Measurements from ENCODE around the gene CFAP46. TPM values are rescaled to one million over a fixed set of nuclear protein-coding genes. Genes with fewer than 3 reads are reported as not detected.

Gene CFAP46
- total and polyA plus RNA-seq, 2 of the 8 experiments (the other 6 are each of a cell fraction or from before 2014, with no cell fraction given) = 2.6 to 4.8 TPM

DNA sequence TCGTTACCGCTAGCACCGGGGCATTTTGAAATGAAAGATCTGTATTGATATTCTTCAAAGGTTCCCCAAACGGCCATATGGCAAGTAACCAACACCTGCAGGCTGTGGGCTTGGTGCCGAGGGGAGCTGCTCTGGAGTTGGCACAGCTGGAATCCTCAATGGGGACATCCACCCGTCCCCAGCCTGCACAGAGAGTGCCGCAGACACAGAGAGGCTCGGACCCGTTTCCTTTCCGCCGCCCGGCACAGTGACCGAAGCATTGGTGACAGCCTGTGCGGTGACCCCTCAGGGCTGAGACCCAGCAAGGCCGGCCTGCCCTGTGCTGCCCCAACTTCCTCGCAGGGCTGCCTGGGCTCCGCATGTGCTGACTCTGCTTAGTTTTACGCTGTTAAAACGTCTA is 4.5 kb downstream of the CFAP46 start:
- Histone ChIP-seq H2BK5ac (ENCODE audit: low read depth, low read length) (no peak overlapping the region), H4K91ac (replicated peaks; ENCODE audit: insufficient read length, low read length) (no peak overlapping the region), H2AK5ac (ENCODE audit: low read depth, low read length) (no peak overlapping the region), H2BK20ac (ENCODE audit: low read length) (no peak overlapping the region), H3K4me3 (ENCODE audit: extremely low read depth in 1 of 4, insufficient read depth in 2 of 4, low read depth in 3 of 4, low read length in 4 of 4) (no peak overlapping the region), H2BK12ac (ENCODE audit: low read depth, low read length) (no peak overlapping the region), H3K4ac (replicated peaks; ENCODE audit: insufficient read length, low read depth, low read length) (no peak overlapping the region), H4K5ac (ENCODE audit: insufficient read length, low read depth, low read length) (no peak overlapping the region), H3K56ac (replicated peaks; ENCODE audit: insufficient read length, low read depth, low read length) (no peak overlapping the region), H3K9me3 (ENCODE audit: insufficient read depth in 2 of 2, low read depth in 1 of 2, low read length in 1 of 2) (no peaks in the 10 kb centered on the region), H3K79me1 (ENCODE audit: low read depth, low read length) (no peaks in the 10 kb centered on the region; the same call in 1 of the 2 replicates), H3K27me3 (replicated peaks in 1 of 4; ENCODE audit: control insufficient read depth in 3 of 4, extremely low read depth in 1 of 4, insufficient read depth in 3 of 4, low read length in 3 of 4) (peaks cover 0 to 5% (median 0%) of the 10 kb centered on the region in 4 experiments; a peak in 2 of 7 replicates), H3K4me1 (replicated peaks in 1 of 4; ENCODE audit: control insufficient read depth in 3 of 4, insufficient read depth in 4 of 4, low read length in 3 of 4) (peaks cover 0 to 6% (median 1%) of the 10 kb centered on the region in 4 experiments; a peak in 3 of 7 replicates), H3K18ac (ENCODE audit: extremely low read depth, low read length) (no peak overlapping the region), H2AFZ (ENCODE audit: low read length) (no peak overlapping the region), H3K14ac (ENCODE audit: insufficient read length) (no peak overlapping the region), H3K27ac (ENCODE audit: low read depth, low read length) (no peak overlapping the region), H3K36me3 (ENCODE audit: control insufficient read depth in 2 of 4, insufficient read depth in 4 of 4, low read length in 3 of 4) (no peaks in the 10 kb centered on the region; a peak in 1 of 8 replicates), H3K23me2 (ENCODE audit: low read depth, low read length) (peaks cover 10% of the 10 kb centered on the region; the same call in 1 of the 2 replicates), H2BK15ac (ENCODE audit: low read length) (no peak overlapping the region), H3K9ac (replicated peaks in 1 of 4; ENCODE audit: extremely low read depth in 1 of 4, low read depth in 3 of 4, low read length in 3 of 4) (no peak overlapping the region), H3K79me2 (ENCODE audit: control insufficient read depth in 1 of 2, insufficient read depth in 2 of 2, low read length in 2 of 2) (no peaks in the 10 kb centered on the region), H3K4me2 (ENCODE audit: insufficient read depth in 1 of 2, low read depth in 2 of 2, low read length in 2 of 2) (no peak overlapping the region), H3K23ac (ENCODE audit: insufficient read length) (no peak overlapping the region), H2BK120ac (replicated peaks; ENCODE audit: low read depth, low read length) (no peak overlapping the region), H4K20me1 (replicated peaks in 1 of 2; ENCODE audit: control insufficient read depth in 1 of 2, insufficient read depth in 2 of 2, low read length in 2 of 2) (no peaks in the 10 kb centered on the region), H4K8ac (ENCODE audit: extremely low read depth, insufficient read depth, low read length) (no peak overlapping the region)
- POLR2A ChIA-PET (ENCODE audit: partially characterized antibody) = interaction anchor here (0.6 kb wide), 1 partner anchor 466 kb away, joined by 4 read pairs; no protein-coding TSS in a partner anchor
- CTCF ChIA-PET (ENCODE audit: partially characterized antibody) = interaction anchor here (0.7 to 4.2 kb wide), 19 partner anchors 14 to 477 kb away, joined by 3 to 32 read pairs (median 4); partner anchors contain the start of gene ADGRA1
- FAIRE-seq = no peak
- WGBS, 2 experiments (ENCODE audit: extremely low coverage in 1 of 2, insufficient coverage in 1 of 2, insufficient read length in 1 of 2, insufficient replicate concordance in 2 of 2, low coverage in 1 of 2, low lambda C conversion rate in 2 of 2, missing lambda C conversion rate in 1 of 2) = 92% methylated on average over 19 of the region's 19 CpGs; no CpG with 5 or more reads in 1 of the 2 experiments
- DNase-seq (ENCODE audit: low read depth in 1 of 2, low spot score in 2 of 2) = no peak
- TF ChIP-seq, protein P1, sequence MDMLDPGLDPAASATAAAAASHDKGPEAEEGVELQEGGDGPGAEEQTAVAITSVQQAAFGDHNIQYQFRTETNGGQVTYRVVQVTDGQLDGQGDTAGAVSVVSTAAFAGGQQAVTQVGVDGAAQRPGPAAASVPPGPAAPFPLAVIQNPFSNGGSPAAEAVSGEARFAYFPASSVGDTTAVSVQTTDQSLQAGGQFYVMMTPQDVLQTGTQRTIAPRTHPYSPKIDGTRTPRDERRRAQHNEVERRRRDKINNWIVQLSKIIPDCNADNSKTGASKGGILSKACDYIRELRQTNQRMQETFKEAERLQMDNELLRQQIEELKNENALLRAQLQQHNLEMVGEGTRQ (IDR thresholded peaks at IDR 0.05; ENCODE audit: low read length) = no peak
- TF ChIP-seq RXRA (IDR thresholded peaks at IDR 0.05; ENCODE audit: insufficient read depth, low read depth, low read length) (no peak), SIX5 (IDR thresholded peaks at IDR 0.05; ENCODE audit: low read depth, low read length) (no peak), CBX5 (IDR thresholded peaks at IDR 0.05; ENCODE audit: low read depth, low read length) (no peak), SAP30 (IDR thresholded peaks at IDR 0.05; ENCODE audit: insufficient read depth, insufficient replicate concordance, low read length) (no peak), CTBP2 (IDR thresholded peaks at IDR 0.05; ENCODE audit: borderline replicate concordance, insufficient read depth, insufficient read length, low read length) (no peak), TAF7 (optimal IDR thresholded peaks at IDR 0.05; ENCODE audit: borderline replicate concordance, low read depth, low read length) (no peak), POLR2AphosphoS5 (IDR thresholded peaks at IDR 0.05; ENCODE audit: low read depth, low read length) (no peak), FOSL1 (IDR thresholded peaks at IDR 0.05; ENCODE audit: insufficient read depth, low read depth, low read length) (no peak), CREB1 (IDR thresholded peaks at IDR 0.05) (no peak), HDAC2 (IDR thresholded peaks at IDR 0.05; ENCODE audit: borderline replicate concordance in 1 of 2, low read depth in 2 of 2, low read length in 2 of 2) (no peak), RFX5 (IDR thresholded peaks at IDR 0.05; ENCODE audit: borderline replicate concordance, low read depth, low read length) (no peak)
